SK-N-SH (cell line): ENCODE results near the gene THEM4.

ENCODE experiments used
- CHD2 ChIP-seq: fragments of 150-350 bp; IDR thresholded peaks from 2 replicates; pipeline ENCODE4 v1.6.1; 2018; ENCODE audit warnings: low read length; ENCODE audit not compliant: partially characterized antibody
- CTCF ChIP-seq: fragments of 200-600 bp; sonication (generic); IDR thresholded peaks from 2 replicates; pipeline ENCODE4 v1.6.1; 2017; ENCODE audit warnings: antibody characterized with exemption, mild to moderate bottlenecking, moderate library complexity
- POLR2AphosphoS5 ChIP-seq: IDR thresholded peaks from 2 replicates; pipeline ENCODE4 v1.6.1; 2012; ENCODE audit warnings: low read depth, low read length
- RFX5 ChIP-seq: IDR thresholded peaks from 2 replicates; pipeline ENCODE4 v1.6.1; 2012; ENCODE audit warnings: mild to moderate bottlenecking, improper control_type of control experiment, low read length
- SIN3A ChIP-seq: IDR thresholded peaks from 2 replicates; pipeline ENCODE4 v1.6.1; 2012; ENCODE audit warnings: low read depth, mild to moderate bottlenecking, low read length, moderate library complexity, borderline replicate concordance
- ZBTB33 ChIP-seq: IDR thresholded peaks from 2 replicates; pipeline ENCODE4 v1.4.0; 2012; ENCODE audit warnings: low read depth, borderline replicate concordance
- TF ChIP-seq, protein P1 (sequence below): IDR thresholded peaks from 2 replicates; pipeline ENCODE4; 2012

GRCh38 chr1:151958959-151959358, 49.6 kb upstream of the THEM4 start:
- TF ChIP-seq SIN3A: no peak
- TF ChIP-seq POLR2AphosphoS5: no peak
- no peak for TF ChIP-seq CHD2
- TF ChIP-seq CTCF: no peak
- no peak for TF ChIP-seq RFX5
- TF ChIP-seq, protein P1, sequence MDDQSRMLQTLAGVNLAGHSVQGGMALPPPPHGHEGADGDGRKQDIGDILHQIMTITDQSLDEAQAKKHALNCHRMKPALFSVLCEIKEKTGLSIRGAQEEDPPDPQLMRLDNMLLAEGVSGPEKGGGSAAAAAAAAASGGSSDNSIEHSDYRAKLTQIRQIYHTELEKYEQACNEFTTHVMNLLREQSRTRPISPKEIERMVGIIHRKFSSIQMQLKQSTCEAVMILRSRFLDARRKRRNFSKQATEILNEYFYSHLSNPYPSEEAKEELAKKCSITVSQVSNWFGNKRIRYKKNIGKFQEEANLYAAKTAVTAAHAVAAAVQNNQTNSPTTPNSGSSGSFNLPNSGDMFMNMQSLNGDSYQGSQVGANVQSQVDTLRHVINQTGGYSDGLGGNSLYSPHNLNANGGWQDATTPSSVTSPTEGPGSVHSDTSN: no peak
- no peak for TF ChIP-seq ZBTB33
